H54 (cell line): Measurements from ENCODE around the gene SFT2D3.
A peak's percentile ranks its signal among the peaks of the same experiment; 100 is the strongest.

Source experiments
- DNase-seq: peaks from one replicate; pipeline ENCODE4 v3.0.0; 2011; ENCODE audit warnings: low spot score, mixed read lengths; ENCODE audit not compliant: insufficient read length
- FAIRE-seq: peaks from 3 replicates; lab custom pipeline; 2011; peaks lifted over from hg19 to GRCh38; lab: Jason Lieb, UNC
- POLR2A ChIP-seq: IDR thresholded peaks from 2 replicates; pipeline ENCODE4 v1.6.1; 2011; ENCODE audit warnings: low read depth, mild to moderate bottlenecking, low read length

Gene SFT2D3

GRCh38 chr2:127671557-127672302 is 29.6 kb upstream of the SFT2D3 start:
- DNase-seq: no peak
- no peak for TF ChIP-seq POLR2A
- no peak for FAIRE-seq

- no peak for TF ChIP-seq POLR2A
- DNase-seq (no peak), FAIRE-seq (no peak)
Observed at GRCh38 chr2:127672341-127673224, 28.7 kb upstream of the SFT2D3 start.

GRCh38 chr2:127673291-127674069 is 27.8 kb upstream of the SFT2D3 start:
- TF ChIP-seq POLR2A: no peak
- FAIRE-seq (no peak), DNase-seq (no peak)

GRCh38 chr2:127674241-127675209 is 26.8 kb upstream of the SFT2D3 start:
- FAIRE-seq (no peak), DNase-seq (no peak)
- TF ChIP-seq POLR2A: no peak

- FAIRE-seq (no peak), DNase-seq (peak; percentile 80)
- no peak for TF ChIP-seq POLR2A
Observed at GRCh38 chr2:127675331-127676261, 25.7 kb upstream of the SFT2D3 start, which contains the start of gene LIMS2. Gene LIMS2 (minus strand): TSS chr2:127675530. CDS start chr2:127675024, 506 bp downstream.

GRCh38 chr2:127676906-127677305 is 24.4 kb upstream of the SFT2D3 start:
- DNase-seq (no peak), FAIRE-seq (no peak)
- TF ChIP-seq POLR2A: no peak

GRCh38 chr2:127678531-127678930 is 22.8 kb upstream of the SFT2D3 start:
- DNase-seq (no peak), FAIRE-seq (no peak)
- TF ChIP-seq POLR2A: no peak

GRCh38 chr2:127678991-127679390 is 22.3 kb upstream of the SFT2D3 start:
- no peak for FAIRE-seq
- no peak for TF ChIP-seq POLR2A
- no peak for DNase-seq

DNA sequence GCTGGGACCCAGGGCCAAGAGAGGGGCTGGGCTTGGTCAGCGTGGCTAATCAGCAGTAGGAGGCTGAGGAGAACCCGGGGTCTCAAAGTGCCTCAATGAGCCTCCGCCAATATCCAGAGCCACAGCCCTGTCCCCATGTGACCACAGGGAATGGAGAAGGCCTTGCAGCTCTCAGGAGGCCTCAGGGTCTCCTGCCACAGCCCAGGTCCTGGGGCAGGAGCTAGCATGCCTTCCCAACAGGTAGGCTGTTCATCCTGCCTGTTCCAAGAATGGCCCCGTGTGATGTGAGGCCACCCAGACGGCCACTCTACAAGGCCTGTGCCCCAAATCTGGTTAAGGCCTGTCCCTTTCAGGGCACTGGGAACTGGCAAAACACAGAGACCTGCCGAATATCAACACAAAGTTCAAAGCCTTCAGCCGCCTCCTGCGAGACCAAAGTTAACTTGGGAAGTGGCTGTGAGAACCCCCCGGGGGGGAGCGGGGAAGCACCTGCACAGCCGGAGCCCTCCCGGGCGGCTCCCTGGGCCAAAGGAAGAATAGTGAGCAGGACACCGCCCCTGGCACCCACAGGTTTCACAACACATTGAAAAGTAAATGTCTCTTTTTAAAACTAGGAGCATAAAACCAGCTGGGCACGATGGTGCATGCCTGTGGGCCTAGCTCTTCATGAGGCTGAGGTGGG is 21.5 kb upstream of the SFT2D3 start:
- FAIRE-seq: no peak
- no peak for DNase-seq
- TF ChIP-seq POLR2A: no peak

- no peak for FAIRE-seq
- DNase-seq: no peak
- no peak for TF ChIP-seq POLR2A
Observed at GRCh38 chr2:127680706-127681287, 20.5 kb upstream of the SFT2D3 start.
